ENCODE results near the gene ANK3. TPM values are rescaled to one million over a fixed set of nuclear protein-coding genes. Genes with fewer than 3 reads are reported as not detected.

ANK3 gene
- total and polyA plus RNA-seq, 2 experiments from 2014 or later: 46.5 to 85.2 TPM

DNA sequence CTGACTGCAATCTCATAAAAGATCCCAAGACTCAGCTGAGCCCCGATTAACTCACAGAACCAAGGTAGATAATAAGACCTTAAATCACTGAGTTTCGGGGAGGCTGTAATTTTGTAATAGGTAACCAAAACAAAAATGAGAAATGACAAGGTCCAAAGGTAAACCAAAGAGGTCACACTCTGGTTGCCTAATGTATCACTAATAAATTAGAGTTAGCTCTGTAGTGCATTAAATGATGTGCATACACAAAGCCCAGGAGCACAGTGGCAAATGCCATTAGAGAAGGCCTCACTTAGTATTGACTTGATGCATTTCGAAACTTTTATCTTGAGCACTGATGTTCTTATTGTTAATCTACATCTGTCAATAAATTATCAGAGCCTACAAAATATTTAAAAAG, 245.6 kb downstream of the ANK3 start:
- ATAC-seq (no peak), DNase-seq (ENCODE audit: low spot score) (no peak)
- H3K4me2 ChIP-seq: no peak overlapping the region
- no peaks in the 10 kb centered on the region for H3K27me3 ChIP-seq (ENCODE audit: insufficient read depth)
- H3K36me3 Mint-ChIP-seq (ENCODE audit: low read depth): no peaks in the 10 kb centered on the region
- no peak overlapping the region for H2AFZ ChIP-seq
- no peak overlapping the region for H3K4me3 Mint-ChIP-seq
- no peaks in the 10 kb centered on the region for H4K20me1 ChIP-seq (replicated peaks; ENCODE audit: insufficient read depth)
- H3K9me2 ChIP-seq (ENCODE audit: insufficient read depth): no peaks in the 10 kb centered on the region
- H3K36me3 ChIP-seq (ENCODE audit: insufficient read depth): no peaks in the 10 kb centered on the region
- H3F3A ChIP-seq (replicated peaks; ENCODE audit: low read depth): no peaks in the 10 kb centered on the region
- peaks cover 11% of the 10 kb centered on the region for H3K4me1 Mint-ChIP-seq
- no peaks in the 10 kb centered on the region for H3K27me3 Mint-ChIP-seq (ENCODE audit: insufficient read depth, low read depth, poor library complexity)
- H3K79me2 ChIP-seq (replicated peaks; ENCODE audit: insufficient read depth): no peaks in the 10 kb centered on the region
- no peaks in the 10 kb centered on the region for H3K9me3 Mint-ChIP-seq
- H3K4me3 ChIP-seq: no peak overlapping the region
- H3K27ac ChIP-seq (ENCODE audit: low read depth): no peak overlapping the region
- TF ChIP-seq EZH2 (IDR thresholded peaks at IDR 0.05; ENCODE audit: low read depth, unreplicated experiment) (no peak), POLR2AphosphoS5 (IDR thresholded peaks at IDR 0.05; ENCODE audit: low read depth) (no peak), ZNF114 (CRISPR knock-in tag; IDR thresholded peaks at IDR 0.05) (no peak), ETS1 (IDR thresholded peaks at IDR 0.05) (no peak), EZH2phosphoT487 (IDR thresholded peaks at IDR 0.05; ENCODE audit: unreplicated experiment) (no peak), STAT1 (IDR thresholded peaks at IDR 0.05; ENCODE audit: unreplicated experiment) (no peak)
- TF ChIP-seq, protein P1, sequence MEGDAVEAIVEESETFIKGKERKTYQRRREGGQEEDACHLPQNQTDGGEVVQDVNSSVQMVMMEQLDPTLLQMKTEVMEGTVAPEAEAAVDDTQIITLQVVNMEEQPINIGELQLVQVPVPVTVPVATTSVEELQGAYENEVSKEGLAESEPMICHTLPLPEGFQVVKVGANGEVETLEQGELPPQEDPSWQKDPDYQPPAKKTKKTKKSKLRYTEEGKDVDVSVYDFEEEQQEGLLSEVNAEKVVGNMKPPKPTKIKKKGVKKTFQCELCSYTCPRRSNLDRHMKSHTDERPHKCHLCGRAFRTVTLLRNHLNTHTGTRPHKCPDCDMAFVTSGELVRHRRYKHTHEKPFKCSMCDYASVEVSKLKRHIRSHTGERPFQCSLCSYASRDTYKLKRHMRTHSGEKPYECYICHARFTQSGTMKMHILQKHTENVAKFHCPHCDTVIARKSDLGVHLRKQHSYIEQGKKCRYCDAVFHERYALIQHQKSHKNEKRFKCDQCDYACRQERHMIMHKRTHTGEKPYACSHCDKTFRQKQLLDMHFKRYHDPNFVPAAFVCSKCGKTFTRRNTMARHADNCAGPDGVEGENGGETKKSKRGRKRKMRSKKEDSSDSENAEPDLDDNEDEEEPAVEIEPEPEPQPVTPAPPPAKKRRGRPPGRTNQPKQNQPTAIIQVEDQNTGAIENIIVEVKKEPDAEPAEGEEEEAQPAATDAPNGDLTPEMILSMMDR (conservative IDR thresholded peaks at IDR 0.05; ENCODE audit: low read depth in 2 of 2): no peak
- no peak overlapping the region for H3K27ac Mint-ChIP-seq
- peaks cover 10% of the 10 kb centered on the region for H3K4me1 ChIP-seq (ENCODE audit: insufficient read depth)

DNA sequence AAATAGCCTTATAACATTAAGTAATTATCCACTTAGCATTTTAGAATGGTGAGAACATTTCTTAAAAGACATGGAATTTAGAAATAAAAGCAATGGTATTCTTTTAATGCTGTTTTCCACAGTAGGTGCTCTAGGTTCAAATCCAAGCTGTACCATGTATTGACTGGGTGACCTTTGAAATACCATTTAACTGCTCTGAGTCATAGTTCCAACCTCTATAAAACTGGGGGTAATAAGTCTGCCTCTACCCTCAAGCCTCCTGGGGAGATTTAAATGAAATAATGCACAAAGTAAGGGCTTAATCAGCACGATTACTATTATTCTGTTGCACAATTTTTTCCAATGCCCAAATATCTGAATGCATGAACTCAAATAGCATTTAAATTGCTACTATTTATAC, 246.9 kb downstream of the ANK3 start:
- Histone ChIP-seq H3K27ac (ENCODE audit: low read depth) (no peak overlapping the region), H3K9me2 (ENCODE audit: insufficient read depth) (no peaks in the 10 kb centered on the region), H3F3A (replicated peaks; ENCODE audit: low read depth) (no peaks in the 10 kb centered on the region), H3K27me3 (ENCODE audit: insufficient read depth) (no peaks in the 10 kb centered on the region), H3K4me1 (ENCODE audit: insufficient read depth) (peaks cover 18% of the 10 kb centered on the region), H2AFZ (no peak overlapping the region), H3K79me2 (replicated peaks; ENCODE audit: insufficient read depth) (peaks cover 13% of the 10 kb centered on the region), H4K20me1 (replicated peaks; ENCODE audit: insufficient read depth) (no peaks in the 10 kb centered on the region), H3K36me3 (ENCODE audit: insufficient read depth) (no peaks in the 10 kb centered on the region), H3K4me3 (no peak overlapping the region), H3K4me2 (no peak overlapping the region)
- Mint-ChIP-seq H3K4me1 (peaks cover 22% of the 10 kb centered on the region), H3K9me3 (no peaks in the 10 kb centered on the region), H3K36me3 (ENCODE audit: low read depth) (no peaks in the 10 kb centered on the region), H3K27me3 (ENCODE audit: insufficient read depth, low read depth, poor library complexity) (no peaks in the 10 kb centered on the region), H3K4me3 (no peak overlapping the region), H3K27ac (no peak overlapping the region)
- TF ChIP-seq JUNB (IDR thresholded peaks at IDR 0.05; ENCODE audit: unreplicated experiment): no peak
- no peak for TF ChIP-seq ETS1 (IDR thresholded peaks at IDR 0.05)
- TF ChIP-seq EZH2 (IDR thresholded peaks at IDR 0.05; ENCODE audit: low read depth, unreplicated experiment): no peak
- no peak for TF ChIP-seq ZNF331 (CRISPR knock-in tag; IDR thresholded peaks at IDR 0.05; ENCODE audit: low read depth)
- ATAC-seq (no peak), DNase-seq (ENCODE audit: low spot score) (no peak)

Measured in GM23338 (cell line).